ENCODE data around the gene HK1.

HK1 gene

DNA sequence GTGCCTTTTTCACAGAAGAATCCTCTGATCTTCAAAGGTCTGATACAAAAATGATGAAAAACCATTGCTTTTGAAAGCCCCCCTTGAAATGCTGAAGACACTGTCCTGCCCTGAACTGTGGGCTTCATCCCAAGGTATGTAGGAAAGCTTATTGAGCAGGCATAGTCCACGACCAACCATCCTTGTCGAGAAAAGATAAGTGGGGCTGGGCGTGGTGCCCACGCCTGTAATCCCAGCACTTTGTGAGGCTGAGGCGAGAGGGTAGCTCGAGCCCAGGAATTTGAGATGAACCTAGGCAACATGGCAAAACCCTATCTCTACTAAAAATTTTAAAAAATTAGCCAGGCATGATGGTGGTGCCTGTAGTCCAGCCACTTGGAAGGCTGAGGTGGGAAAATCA is 112.9 kb downstream of the HK1 start:
- H3K36me3 ChIP-seq (ENCODE audit: control insufficient read depth, insufficient read depth, low read length): peaks cover 20% of the 10 kb centered on the region
- TF ChIP-seq, protein P1, sequence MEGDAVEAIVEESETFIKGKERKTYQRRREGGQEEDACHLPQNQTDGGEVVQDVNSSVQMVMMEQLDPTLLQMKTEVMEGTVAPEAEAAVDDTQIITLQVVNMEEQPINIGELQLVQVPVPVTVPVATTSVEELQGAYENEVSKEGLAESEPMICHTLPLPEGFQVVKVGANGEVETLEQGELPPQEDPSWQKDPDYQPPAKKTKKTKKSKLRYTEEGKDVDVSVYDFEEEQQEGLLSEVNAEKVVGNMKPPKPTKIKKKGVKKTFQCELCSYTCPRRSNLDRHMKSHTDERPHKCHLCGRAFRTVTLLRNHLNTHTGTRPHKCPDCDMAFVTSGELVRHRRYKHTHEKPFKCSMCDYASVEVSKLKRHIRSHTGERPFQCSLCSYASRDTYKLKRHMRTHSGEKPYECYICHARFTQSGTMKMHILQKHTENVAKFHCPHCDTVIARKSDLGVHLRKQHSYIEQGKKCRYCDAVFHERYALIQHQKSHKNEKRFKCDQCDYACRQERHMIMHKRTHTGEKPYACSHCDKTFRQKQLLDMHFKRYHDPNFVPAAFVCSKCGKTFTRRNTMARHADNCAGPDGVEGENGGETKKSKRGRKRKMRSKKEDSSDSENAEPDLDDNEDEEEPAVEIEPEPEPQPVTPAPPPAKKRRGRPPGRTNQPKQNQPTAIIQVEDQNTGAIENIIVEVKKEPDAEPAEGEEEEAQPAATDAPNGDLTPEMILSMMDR (IDR thresholded peaks at IDR 0.05; ENCODE audit: insufficient read depth, low read length, poor library complexity, severe bottlenecking): no peak
- no peak for DNase-seq (ENCODE audit: extremely low read depth, insufficient read length)
- H3K4me3 ChIP-seq (replicated peaks; ENCODE audit: low read depth, low read length): no peak overlapping the region
- H3K27me3 ChIP-seq (replicated peaks; ENCODE audit: control insufficient read depth, insufficient read depth, low read length): no peaks in the 10 kb centered on the region

DNA sequence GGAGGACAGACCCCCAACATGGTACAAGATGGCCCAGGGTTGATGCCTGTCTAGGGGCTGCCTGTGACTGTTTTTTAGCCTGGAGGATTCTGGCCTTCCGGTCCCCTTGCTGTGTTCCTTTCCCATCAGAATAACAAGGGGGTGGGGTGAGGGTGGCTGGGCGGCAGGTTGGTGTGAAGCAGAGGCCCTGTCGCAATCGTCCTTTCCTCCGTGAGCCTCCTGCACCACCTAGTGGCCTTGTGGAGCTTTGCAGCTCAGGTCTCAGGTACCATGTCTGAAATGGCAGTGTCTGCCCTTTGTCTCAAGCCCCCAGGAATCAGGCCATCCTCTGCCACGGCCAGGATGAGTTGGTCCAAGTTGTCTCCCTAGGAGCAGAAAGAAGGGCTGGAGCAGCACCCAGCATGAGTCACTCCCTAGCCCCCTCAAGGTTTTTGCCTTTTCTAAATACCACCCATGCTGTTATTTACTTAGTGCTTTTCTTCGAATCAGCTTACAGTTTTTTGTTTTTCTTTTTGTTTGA is 114.2 kb downstream of the HK1 start:
- no peak overlapping the region for H3K4me3 ChIP-seq (replicated peaks; ENCODE audit: low read depth, low read length)
- peaks cover 21% of the 10 kb centered on the region for H3K36me3 ChIP-seq (ENCODE audit: control insufficient read depth, insufficient read depth, low read length)
- no peaks in the 10 kb centered on the region for H3K27me3 ChIP-seq (replicated peaks; ENCODE audit: control insufficient read depth, insufficient read depth, low read length)
- TF ChIP-seq, protein P1 (IDR thresholded peaks at IDR 0.05; ENCODE audit: insufficient read depth, low read length, poor library complexity, severe bottlenecking): peak; percentile 97
- peak; percentile 50 for DNase-seq (ENCODE audit: extremely low read depth, insufficient read length)

DNA sequence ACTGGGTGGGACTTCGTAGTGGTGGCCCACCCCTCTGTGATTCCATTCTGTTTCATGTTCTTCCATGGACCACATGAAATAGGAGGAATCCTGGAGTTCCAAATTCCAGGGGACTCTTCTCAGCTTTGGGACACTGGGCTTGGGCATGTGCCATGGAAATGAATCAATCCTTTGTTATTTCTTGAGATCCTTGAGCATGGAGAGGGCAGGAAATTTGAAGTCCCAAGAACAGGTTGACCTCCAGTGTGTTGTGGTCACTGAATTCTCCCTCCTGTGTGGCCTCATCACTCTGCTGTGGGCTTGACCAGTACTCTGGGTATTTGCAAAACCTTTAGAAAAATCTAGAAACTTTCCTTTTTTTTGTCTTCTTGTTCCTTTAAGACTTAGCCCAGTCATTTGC is 115.7 kb downstream of the HK1 start:
- DNase-seq (ENCODE audit: extremely low read depth, insufficient read length): no peak
- Histone ChIP-seq H3K27me3 (replicated peaks; ENCODE audit: control insufficient read depth, insufficient read depth, low read length) (no peaks in the 10 kb centered on the region), H3K36me3 (ENCODE audit: control insufficient read depth, insufficient read depth, low read length) (peaks cover 22% of the 10 kb centered on the region), H3K4me3 (replicated peaks; ENCODE audit: low read depth, low read length) (no peak overlapping the region)
- TF ChIP-seq, protein P1 (IDR thresholded peaks at IDR 0.05; ENCODE audit: insufficient read depth, low read length, poor library complexity, severe bottlenecking): no peak

DNA sequence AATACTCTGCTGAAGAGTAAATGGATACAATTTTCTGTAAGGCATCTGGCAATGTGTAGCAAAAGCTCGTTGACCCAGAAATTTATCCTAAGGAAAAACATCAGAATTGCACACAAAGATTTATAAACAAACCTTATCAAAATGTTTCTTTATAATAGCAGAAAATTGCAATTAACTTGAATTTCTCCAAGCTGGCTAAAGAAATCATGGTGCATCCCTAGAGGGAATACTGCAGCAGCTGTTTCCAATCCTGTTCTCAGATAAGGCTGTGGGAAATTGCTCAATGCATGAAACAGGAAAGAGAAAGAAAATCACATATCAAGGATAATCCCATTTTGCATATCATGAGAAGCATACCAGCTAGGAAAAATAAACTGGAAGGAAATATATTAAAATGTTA is 119.7 kb downstream of the HK1 start:
- peaks cover 25% of the 10 kb centered on the region for H3K36me3 ChIP-seq (ENCODE audit: control insufficient read depth, insufficient read depth, low read length)
- no peak for DNase-seq (ENCODE audit: extremely low read depth, insufficient read length)
- no peaks in the 10 kb centered on the region for H3K27me3 ChIP-seq (replicated peaks; ENCODE audit: control insufficient read depth, insufficient read depth, low read length)
- TF ChIP-seq, protein P1 (IDR thresholded peaks at IDR 0.05; ENCODE audit: insufficient read depth, low read length, poor library complexity, severe bottlenecking): no peak
- no peak overlapping the region for H3K4me3 ChIP-seq (replicated peaks; ENCODE audit: low read depth, low read length)

DNA sequence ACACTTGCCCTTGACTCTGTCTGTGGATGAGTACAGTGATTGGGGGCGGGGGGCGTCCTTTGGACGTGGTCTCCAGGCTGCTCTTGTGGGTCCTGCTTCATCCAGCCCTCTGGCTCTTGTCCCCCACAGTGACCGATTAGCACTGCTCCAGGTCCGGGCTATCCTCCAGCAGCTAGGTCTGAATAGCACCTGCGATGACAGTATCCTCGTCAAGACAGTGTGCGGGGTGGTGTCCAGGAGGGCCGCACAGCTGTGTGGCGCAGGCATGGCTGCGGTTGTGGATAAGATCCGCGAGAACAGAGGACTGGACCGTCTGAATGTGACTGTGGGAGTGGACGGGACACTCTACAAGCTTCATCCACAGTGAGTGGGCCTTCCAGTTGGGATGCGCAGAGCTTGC is 120.2 kb downstream of the HK1 start:
- no peak for DNase-seq (ENCODE audit: extremely low read depth, insufficient read length)
- TF ChIP-seq, protein P1 (IDR thresholded peaks at IDR 0.05; ENCODE audit: insufficient read depth, low read length, poor library complexity, severe bottlenecking): no peak
- Histone ChIP-seq H3K4me3 (replicated peaks; ENCODE audit: low read depth, low read length) (no peak overlapping the region), H3K27me3 (replicated peaks; ENCODE audit: control insufficient read depth, insufficient read depth, low read length) (no peaks in the 10 kb centered on the region), H3K36me3 (ENCODE audit: control insufficient read depth, insufficient read depth, low read length) (peaks cover 24% of the 10 kb centered on the region)

DNA sequence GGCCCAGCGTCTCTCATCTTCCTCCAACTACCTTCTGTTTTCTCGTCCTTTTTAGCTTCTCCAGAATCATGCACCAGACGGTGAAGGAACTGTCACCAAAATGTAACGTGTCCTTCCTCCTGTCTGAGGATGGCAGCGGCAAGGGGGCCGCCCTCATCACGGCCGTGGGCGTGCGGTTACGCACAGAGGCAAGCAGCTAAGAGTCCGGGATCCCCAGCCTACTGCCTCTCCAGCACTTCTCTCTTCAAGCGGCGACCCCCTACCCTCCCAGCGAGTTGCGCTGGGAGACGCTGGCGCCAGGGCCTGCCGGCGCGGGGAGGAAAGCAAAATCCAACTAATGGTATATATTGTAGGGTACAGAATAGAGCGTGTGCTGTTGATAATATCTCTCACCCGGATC is 122.6 kb downstream of the HK1 start:
- DNase-seq (ENCODE audit: extremely low read depth, insufficient read length): no peak
- TF ChIP-seq, protein P1 (IDR thresholded peaks at IDR 0.05; ENCODE audit: insufficient read depth, low read length, poor library complexity, severe bottlenecking): no peak
- Histone ChIP-seq H3K4me3 (replicated peaks; ENCODE audit: low read depth, low read length) (no peak overlapping the region), H3K27me3 (replicated peaks; ENCODE audit: control insufficient read depth, insufficient read depth, low read length) (no peaks in the 10 kb centered on the region), H3K36me3 (ENCODE audit: control insufficient read depth, insufficient read depth, low read length) (peaks cover 13% of the 10 kb centered on the region)

Measured in GM06990 (cell line).